ES-I3 (cell line): Measurements from ENCODE around the gene SLC30A4.

ENCODE experiments used
- H3K36me3 ChIP-seq: 2 replicates; pipeline ENCODE4 v1.6.1; 2013; ENCODE audit warnings: mild to moderate bottlenecking, low read length, control low read depth, moderate library complexity; ENCODE audit not compliant: insufficient read depth
- H3K4me1 ChIP-seq: 2 replicates; pipeline ENCODE4 v1.6.1; 2013; ENCODE audit warnings: mild to moderate bottlenecking, control low read depth, low read length; ENCODE audit not compliant: insufficient read depth
- H3K9ac ChIP-seq: 2 replicates; pipeline ENCODE4 v1.6.1; 2013; ENCODE audit warnings: low read depth, mild to moderate bottlenecking, low read length, moderate library complexity
- H3K9me3 ChIP-seq: 2 replicates; pipeline ENCODE4 v1.6.1; 2013; ENCODE audit warnings: mild to moderate bottlenecking, low read length, moderate library complexity; ENCODE audit not compliant: control insufficient read depth, insufficient read depth

The SLC30A4 gene

DNA sequence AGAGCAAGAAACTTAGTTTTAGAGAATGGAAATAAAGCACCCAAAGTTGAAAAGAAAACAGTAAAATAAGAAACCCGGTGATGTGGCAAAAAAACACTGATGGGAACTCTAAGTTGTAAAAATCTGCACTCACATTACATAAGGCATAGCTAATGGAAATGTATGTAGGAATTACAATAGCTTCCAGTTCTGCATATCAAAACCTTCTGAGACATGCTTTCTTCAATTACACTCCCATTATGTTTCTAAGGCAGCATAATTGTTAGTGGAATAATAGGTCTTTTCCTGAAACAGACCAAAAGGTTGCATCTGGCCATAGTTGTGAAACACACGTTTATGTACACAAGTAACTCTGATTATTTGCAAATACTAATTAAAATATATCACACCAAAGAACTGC, 41.4 kb downstream of the SLC30A4 start:
- Histone ChIP-seq H3K36me3 (no peaks in the 10 kb centered on the region), H3K9me3 (no peaks in the 10 kb centered on the region), H3K4me1 (peaks cover 7% of the 10 kb centered on the region; the same call in 1 of the 2 replicates), H3K9ac (no peak overlapping the region)

- Histone ChIP-seq H3K9ac (no peak overlapping the region), H3K36me3 (no peaks in the 10 kb centered on the region), H3K9me3 (no peaks in the 10 kb centered on the region), H3K4me1 (peaks cover 6% of the 10 kb centered on the region)
These were observed 46.1 kb downstream of the SLC30A4 start for GRCh38 chr15:45476410-45476809.

GRCh38 chr15:45474799-45475198, 47.8 kb downstream of the SLC30A4 start:
- Histone ChIP-seq H3K9me3 (no peaks in the 10 kb centered on the region), H3K9ac (no peak overlapping the region), H3K4me1 (peaks cover 4% of the 10 kb centered on the region; the same call in 1 of the 2 replicates), H3K36me3 (no peaks in the 10 kb centered on the region)

- Histone ChIP-seq H3K36me3 (no peaks in the 10 kb centered on the region), H3K9ac (no peak overlapping the region), H3K9me3 (no peaks in the 10 kb centered on the region), H3K4me1 (peaks cover 4% of the 10 kb centered on the region; the same call in 1 of the 2 replicates)
These were observed 49.5 kb downstream of the SLC30A4 start for GRCh38 chr15:45473068-45473467.

DNA sequence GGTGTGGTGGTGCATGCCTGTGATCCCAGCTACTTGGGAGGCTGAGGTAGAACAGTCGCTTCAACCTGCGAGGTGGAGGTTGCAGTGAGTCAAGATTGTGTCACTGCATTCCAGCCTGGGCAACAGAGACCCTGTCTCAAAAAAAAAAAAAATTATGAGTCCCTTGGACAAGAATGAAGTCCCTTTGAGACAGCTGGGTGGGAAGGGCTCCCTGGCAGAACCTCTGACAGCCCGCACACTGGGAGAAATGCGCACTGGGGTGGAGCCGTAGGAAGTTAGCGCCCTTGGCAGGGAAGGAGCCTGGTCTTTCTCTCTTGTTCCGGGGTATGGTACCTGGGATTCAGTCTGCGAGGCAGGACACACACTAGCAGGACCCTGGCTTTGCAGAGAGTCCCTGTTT, 51.4 kb downstream of the SLC30A4 start:
- Histone ChIP-seq H3K9ac (no peak overlapping the region), H3K9me3 (no peaks in the 10 kb centered on the region), H3K4me1 (peaks cover 4% of the 10 kb centered on the region; the same call in 1 of the 2 replicates), H3K36me3 (no peaks in the 10 kb centered on the region)

- Histone ChIP-seq H3K9ac (no peak overlapping the region), H3K4me1 (peaks cover 4% of the 10 kb centered on the region; the same call in 1 of the 2 replicates), H3K9me3 (no peaks in the 10 kb centered on the region), H3K36me3 (no peaks in the 10 kb centered on the region)
These were observed 53.1 kb downstream of the SLC30A4 start for GRCh38 chr15:45469441-45469840.

- no peak overlapping the region for H3K9ac ChIP-seq
- peaks cover 4% of the 10 kb centered on the region; the same call in 1 of the 2 replicates for H3K4me1 ChIP-seq
- H3K36me3 ChIP-seq, result no peaks in the 10 kb centered on the region
- H3K9me3 ChIP-seq, result no peaks in the 10 kb centered on the region
These were observed 53.5 kb downstream of the SLC30A4 start for GRCh38 chr15:45469027-45469426.

GRCh38 chr15:45468294-45468693, 54.3 kb downstream of the SLC30A4 start:
- H3K9ac ChIP-seq, result no peak overlapping the region
- H3K4me1 ChIP-seq, result peaks cover 4% of the 10 kb centered on the region; the same call in 1 of the 2 replicates
- H3K9me3 ChIP-seq, result no peaks in the 10 kb centered on the region
- no peaks in the 10 kb centered on the region for H3K36me3 ChIP-seq

GRCh38 chr15:45458746-45459403, 63.7 kb downstream of the SLC30A4 start:
- Histone ChIP-seq H3K4me1 (peaks cover 4% of the 10 kb centered on the region), H3K9ac (no peak overlapping the region), H3K36me3 (no peaks in the 10 kb centered on the region)

DNA sequence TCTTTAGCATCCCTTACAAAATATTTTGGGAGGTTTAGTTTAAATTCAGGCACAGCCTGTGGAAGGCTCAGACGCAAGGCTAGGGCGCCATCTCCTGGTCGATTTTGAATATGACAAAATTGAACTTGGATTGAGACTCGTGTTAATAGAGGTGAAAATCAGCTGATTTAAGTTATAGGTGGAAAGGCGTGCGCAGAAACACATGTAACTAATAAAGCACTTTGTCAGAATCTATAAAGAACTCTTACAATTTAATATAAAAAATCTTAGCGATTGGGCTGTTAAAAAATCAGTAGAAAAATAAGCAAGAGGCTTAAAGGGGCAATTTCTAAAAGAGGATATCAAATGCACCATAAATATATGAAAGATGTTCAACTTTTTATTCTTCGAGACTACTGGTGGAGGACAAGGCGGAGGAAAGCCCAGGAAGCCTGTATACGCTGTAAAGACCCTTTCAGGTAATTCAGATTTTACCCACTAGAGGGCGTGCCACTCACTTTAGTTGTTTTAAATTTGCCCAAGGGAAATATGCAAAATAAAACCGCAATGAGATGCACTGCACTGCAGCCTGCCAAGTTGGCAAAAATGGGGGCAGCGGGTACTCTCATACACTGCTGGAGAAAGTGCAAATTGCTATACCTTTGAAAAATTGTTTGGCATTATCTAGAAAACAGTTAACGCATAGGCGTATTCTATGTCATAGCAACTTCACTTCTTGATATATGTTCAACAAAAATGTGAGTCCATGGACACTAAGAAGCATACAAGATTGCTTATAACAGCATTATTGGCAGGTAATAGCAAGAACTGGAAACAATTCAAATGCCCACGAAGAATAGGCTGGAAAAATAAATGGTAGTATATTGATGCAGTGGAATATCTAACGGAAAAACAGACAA, 64.7 kb downstream of the SLC30A4 start:
- peak overlapping the region; percentile 6; the same call in 1 of the 2 replicates for H3K9ac ChIP-seq
- H3K4me1 ChIP-seq, result peaks cover 4% of the 10 kb centered on the region
- no peaks in the 10 kb centered on the region for H3K36me3 ChIP-seq
- no peaks in the 10 kb centered on the region for H3K9me3 ChIP-seq

More at GRCh38 chr15:45458746-45459403, 63.7 kb downstream of the SLC30A4 start:
- H3K9me3 ChIP-seq, result no peaks in the 10 kb centered on the region

DNA sequence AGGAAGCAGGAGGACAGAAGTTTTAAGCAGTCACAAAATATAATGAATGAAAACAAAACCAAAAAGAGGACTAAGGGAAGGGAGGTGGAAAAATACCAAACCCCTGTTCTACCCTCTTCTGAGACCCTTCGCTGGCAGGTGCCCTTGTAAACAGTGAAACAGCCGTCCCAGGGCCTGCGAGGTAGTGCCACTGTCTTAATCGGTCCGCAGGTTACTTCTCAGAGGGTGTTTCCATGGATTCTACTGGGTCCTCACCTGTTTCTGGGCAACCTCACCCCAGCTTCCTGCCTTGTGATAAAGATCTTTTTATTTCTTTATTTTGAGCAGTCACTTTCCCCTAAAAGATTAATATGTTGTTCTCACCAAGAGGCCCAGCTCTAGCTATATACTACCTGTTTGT, 65.3 kb downstream of the SLC30A4 start:
- Histone ChIP-seq H3K9ac (no peak overlapping the region), H3K36me3 (no peaks in the 10 kb centered on the region), H3K4me1 (peaks cover 4% of the 10 kb centered on the region), H3K9me3 (no peaks in the 10 kb centered on the region)

DNA sequence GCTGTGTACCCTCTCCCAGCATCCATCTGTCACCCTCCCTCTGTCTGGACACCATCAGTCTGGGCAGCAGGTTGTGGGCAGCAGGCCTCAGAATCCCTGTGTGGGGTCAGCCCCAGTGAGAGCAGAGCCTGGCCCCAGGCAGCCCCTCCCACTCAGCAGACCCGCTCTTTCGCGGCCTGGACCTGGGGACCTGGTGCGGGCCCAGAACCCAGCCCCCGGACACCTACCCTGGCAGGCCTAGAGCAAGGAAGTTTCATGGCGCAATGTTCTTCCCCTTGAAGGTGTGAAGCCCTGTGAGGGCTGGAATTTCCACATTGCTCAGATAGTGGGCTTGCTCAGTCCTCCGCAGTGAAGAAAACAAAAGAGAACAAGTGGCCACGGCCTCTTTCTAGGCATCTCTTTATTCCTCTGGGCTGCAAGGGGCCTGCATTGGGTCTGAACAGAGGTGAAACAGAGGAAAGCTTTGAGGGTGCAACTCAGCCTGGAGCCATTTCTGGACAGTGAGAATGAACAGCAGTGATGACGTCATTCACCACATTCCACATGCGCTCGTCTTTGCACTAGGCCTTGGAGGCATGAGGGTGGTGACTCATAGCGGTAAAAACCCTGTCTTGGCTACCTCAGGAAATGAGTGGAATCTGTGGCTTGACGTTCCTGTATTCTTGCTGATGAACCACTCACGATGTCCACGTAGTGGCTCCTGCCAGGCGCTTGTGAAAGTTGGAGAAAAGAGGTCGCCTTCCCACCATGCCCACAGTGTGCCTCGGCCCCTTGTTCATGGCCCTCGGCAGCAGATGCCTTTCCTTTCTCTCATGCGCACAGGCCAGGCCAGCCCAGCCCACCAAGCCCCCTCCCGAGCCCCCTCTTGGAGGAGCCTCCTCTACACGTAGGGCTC, 66.1 kb downstream of the SLC30A4 start:
- no peak overlapping the region for H3K9ac ChIP-seq
- H3K9me3 ChIP-seq, result no peaks in the 10 kb centered on the region
- peaks cover 4% of the 10 kb centered on the region for H3K4me1 ChIP-seq
- no peaks in the 10 kb centered on the region for H3K36me3 ChIP-seq

DNA sequence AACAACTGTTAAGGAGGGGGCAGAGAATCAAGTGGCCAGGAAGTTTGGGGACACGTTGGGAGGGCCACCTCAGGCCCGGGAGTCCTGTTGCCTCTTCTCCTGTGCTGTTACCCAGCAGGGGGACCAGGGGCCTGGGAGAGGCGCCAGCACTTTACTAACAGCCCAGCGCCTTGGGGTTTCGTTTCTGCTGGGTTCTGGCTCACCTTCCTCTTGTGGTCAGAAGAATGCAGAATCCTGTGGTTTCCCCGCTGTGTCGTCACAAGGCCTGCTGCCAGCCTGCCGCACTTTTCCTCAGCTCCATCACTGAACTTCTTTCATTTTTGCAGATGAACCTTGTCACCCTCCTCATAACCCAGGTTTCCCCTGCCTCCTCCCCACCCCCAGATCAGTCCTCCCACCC, 67.7 kb downstream of the SLC30A4 start:
- no peaks in the 10 kb centered on the region for H3K36me3 ChIP-seq
- H3K9ac ChIP-seq, result no peak overlapping the region
- H3K4me1 ChIP-seq, result peaks cover 4% of the 10 kb centered on the region
- H3K9me3 ChIP-seq, result no peaks in the 10 kb centered on the region

- H3K9me3 ChIP-seq, result no peaks in the 10 kb centered on the region
- no peak overlapping the region for H3K9ac ChIP-seq
- H3K4me1 ChIP-seq, result peaks cover 11% of the 10 kb centered on the region; the same call in 1 of the 2 replicates
- H3K36me3 ChIP-seq, result no peaks in the 10 kb centered on the region
These were observed 71.3 kb downstream of the SLC30A4 start for GRCh38 chr15:45451265-45451664.
